ENCODE results near the gene RUBCNL. TPM values are rescaled to one million over a fixed set of nuclear protein-coding genes. Genes with fewer than 3 reads are reported as not detected.

The RUBCNL gene
- total RNA-seq, 2 experiments from 2014 or later = 0.36 to 0.74 TPM

DNA sequence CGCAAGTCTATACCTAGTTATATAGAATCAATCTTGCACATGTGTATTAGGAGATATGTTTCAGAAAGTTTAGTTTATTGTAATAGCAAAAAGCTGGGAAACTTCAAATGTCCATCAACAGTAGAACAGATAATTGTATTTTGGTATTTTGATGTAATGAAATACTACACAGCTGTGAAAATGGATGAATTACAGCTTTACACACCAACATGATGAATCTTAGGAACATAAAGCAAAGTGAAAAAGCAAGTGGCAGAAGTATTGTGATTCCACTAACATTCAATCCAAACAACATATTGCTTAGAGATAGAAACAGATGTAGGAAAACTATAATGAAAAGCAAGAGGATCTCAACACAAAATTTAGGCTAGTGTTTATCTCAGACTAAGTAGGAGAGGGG is 72.5 kb downstream of the RUBCNL start:
- no peak for DNase-seq
- no peak overlapping the region for H3K27ac Mint-ChIP-seq
- ATAC-seq = no peak
- TF ChIP-seq, protein P1, sequence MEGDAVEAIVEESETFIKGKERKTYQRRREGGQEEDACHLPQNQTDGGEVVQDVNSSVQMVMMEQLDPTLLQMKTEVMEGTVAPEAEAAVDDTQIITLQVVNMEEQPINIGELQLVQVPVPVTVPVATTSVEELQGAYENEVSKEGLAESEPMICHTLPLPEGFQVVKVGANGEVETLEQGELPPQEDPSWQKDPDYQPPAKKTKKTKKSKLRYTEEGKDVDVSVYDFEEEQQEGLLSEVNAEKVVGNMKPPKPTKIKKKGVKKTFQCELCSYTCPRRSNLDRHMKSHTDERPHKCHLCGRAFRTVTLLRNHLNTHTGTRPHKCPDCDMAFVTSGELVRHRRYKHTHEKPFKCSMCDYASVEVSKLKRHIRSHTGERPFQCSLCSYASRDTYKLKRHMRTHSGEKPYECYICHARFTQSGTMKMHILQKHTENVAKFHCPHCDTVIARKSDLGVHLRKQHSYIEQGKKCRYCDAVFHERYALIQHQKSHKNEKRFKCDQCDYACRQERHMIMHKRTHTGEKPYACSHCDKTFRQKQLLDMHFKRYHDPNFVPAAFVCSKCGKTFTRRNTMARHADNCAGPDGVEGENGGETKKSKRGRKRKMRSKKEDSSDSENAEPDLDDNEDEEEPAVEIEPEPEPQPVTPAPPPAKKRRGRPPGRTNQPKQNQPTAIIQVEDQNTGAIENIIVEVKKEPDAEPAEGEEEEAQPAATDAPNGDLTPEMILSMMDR (IDR thresholded peaks at IDR 0.05) = no peak
- no peak overlapping the region for H3K4me3 Mint-ChIP-seq
- no peaks in the 10 kb centered on the region for H3K27me3 Mint-ChIP-seq
- intact Hi-C loops (cut with micrococcal nuclease) = no loop called here
- peaks cover 37% of the 10 kb centered on the region for H3K4me1 Mint-ChIP-seq (ENCODE audit: low read depth)
- H3K9me3 Mint-ChIP-seq = no peaks in the 10 kb centered on the region
- ChIA-PET CTCF (interaction anchor here (1.1 kb wide), 2 partner anchors 15 to 943 kb away, joined by 3 read pairs; no protein-coding TSS in a partner anchor), POLR2A (interaction anchor here (1.7 to 2.0 kb wide), 2 partner anchors 10 to 19 kb away, joined by 4 to 6 read pairs; no protein-coding TSS in a partner anchor)
- H3K36me3 Mint-ChIP-seq (ENCODE audit: low read depth) = peaks cover 46% of the 10 kb centered on the region

DNA sequence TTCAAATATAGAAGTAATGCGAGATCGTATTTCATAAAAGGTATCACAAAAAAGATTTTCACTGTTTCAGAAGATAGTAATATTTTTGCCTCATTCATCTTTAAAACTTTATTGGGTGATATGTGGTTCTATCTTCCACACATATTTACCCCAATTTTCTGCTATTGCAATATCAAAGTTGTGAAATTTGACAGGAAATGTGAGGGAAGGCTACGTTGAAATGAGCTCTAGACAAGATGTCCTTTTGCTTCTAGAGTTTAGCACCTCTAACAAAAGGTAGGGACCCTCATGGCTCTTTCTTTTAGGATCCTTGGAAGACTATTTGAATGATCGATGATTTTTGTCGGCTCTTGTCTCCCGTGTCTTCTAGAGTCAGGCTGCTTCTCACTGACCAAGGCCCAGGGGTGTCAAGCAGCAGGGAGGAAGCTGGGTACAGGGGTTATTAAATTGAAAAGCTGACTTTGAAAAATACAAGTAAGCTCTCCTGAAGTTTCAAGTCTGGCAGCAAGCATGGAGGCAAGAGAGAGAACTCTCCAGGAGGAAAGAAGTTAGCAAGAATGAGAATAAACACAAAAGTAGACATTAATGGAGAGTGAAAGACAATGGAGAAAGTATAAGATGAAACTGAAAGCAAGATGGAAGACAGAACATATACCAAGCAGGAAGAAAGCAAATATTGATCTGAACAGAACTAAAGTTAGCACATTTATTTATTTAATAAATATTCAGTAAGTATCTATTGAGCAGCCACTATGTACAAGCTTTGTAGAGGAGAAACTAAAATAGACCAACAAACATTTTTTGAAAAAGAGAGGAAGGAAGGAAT is 73.4 kb downstream of the RUBCNL start:
- TF ChIP-seq, protein P1 (IDR thresholded peaks at IDR 0.05) = no peak
- CTCF ChIA-PET = interaction anchor here (1.0 to 1.1 kb wide), 4 partner anchors 8 to 142 kb away, joined by 3 to 4 read pairs (median 3); no protein-coding TSS in a partner anchor
- Mint-ChIP-seq H3K9me3 (no peaks in the 10 kb centered on the region), H3K4me3 (peak overlapping the region; percentile 37), H3K4me1 (ENCODE audit: low read depth) (peaks cover 33% of the 10 kb centered on the region), H3K27ac (peak overlapping the region; percentile 75), H3K36me3 (ENCODE audit: low read depth) (peaks cover 50% of the 10 kb centered on the region), H3K27me3 (no peaks in the 10 kb centered on the region)
- POLR2A ChIA-PET = interaction anchor here (1.7 kb wide), 1 partner anchor 18 kb away, joined by 4 read pairs; no protein-coding TSS in a partner anchor
- intact Hi-C loops (cut with micrococcal nuclease) = no loop called here
- no peak for DNase-seq
- peak; percentile 51 for ATAC-seq

DNA sequence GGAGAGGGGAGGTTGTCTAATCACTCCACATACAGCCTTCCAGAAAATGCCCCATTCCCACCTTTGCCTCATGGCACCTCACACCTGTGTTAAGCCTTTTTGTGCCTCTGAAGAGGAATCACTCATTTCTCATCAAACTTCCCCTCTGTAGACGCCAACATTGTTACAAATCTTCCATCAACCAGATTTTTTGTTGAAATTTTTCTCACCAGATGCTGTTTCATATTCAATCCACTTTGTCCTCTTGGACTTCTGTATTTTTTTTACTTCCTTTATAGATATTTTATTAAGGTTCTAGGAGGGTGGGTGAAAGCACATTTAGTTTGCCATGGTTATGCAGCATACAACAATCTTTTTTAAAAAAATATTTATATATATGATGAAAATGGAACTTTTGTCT is 74.0 kb downstream of the RUBCNL start:
- DNase-seq (no peak), ATAC-seq (no peak)
- Mint-ChIP-seq H3K9me3 (no peaks in the 10 kb centered on the region), H3K4me1 (ENCODE audit: low read depth) (peaks cover 27% of the 10 kb centered on the region), H3K4me3 (no peak overlapping the region), H3K27ac (no peak overlapping the region), H3K36me3 (ENCODE audit: low read depth) (peaks cover 49% of the 10 kb centered on the region), H3K27me3 (no peaks in the 10 kb centered on the region)
- POLR2A ChIA-PET = interaction anchor here (1.7 kb wide), 1 partner anchor 17 kb away, joined by 4 read pairs; no protein-coding TSS in a partner anchor
- TF ChIP-seq, protein P1 (IDR thresholded peaks at IDR 0.05) = no peak
- intact Hi-C loops (cut with micrococcal nuclease) = no loop called here
- CTCF ChIA-PET = interaction anchor here (1.0 kb wide), 3 partner anchors 8 to 141 kb away, joined by 3 to 4 read pairs (median 3); no protein-coding TSS in a partner anchor

DNA sequence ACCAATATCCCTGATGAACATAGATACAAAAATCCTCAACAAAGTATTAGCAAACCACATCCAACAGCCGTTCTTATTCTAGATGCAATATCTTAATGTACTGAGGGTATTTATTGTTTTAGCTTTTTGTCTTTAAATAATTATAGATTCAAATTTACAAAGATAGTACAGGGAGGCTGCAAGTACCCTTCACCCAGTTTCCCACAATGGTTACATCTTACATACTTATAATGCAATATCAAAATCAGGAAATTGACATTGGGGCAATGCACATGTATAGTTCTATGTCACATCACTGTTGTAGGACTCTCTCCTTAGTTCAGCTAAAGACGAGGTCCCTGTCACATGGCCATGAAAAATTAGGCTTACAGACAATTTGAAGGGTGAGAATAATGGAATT is 75.8 kb downstream of the RUBCNL start:
- no peaks in the 10 kb centered on the region for H3K27me3 Mint-ChIP-seq
- no peak for ATAC-seq
- peaks cover 21% of the 10 kb centered on the region for H3K4me1 Mint-ChIP-seq (ENCODE audit: low read depth)
- intact Hi-C loops (cut with micrococcal nuclease) = no loop called here
- no peak for DNase-seq
- H3K36me3 Mint-ChIP-seq (ENCODE audit: low read depth) = peaks cover 42% of the 10 kb centered on the region
- H3K27ac Mint-ChIP-seq = no peak overlapping the region
- POLR2A ChIA-PET = interaction anchor here (1.4 to 1.5 kb wide), 2 partner anchors 15 to 184 kb away, joined by 4 to 5 read pairs; no protein-coding TSS in a partner anchor
- H3K9me3 Mint-ChIP-seq = no peaks in the 10 kb centered on the region
- no peak overlapping the region for H3K4me3 Mint-ChIP-seq
- TF ChIP-seq, protein P1 (IDR thresholded peaks at IDR 0.05) = no peak
- CTCF ChIA-PET = interaction anchor here (1.0 to 3.3 kb wide), 4 partner anchors 10 to 122 kb away, joined by 3 to 15 read pairs (median 5); no protein-coding TSS in a partner anchor
